Measurements from ENCODE around the gene BBS9.

Gene BBS9

GRCh38 chr7:33558549-33559323 lies 429.4 kb downstream of the BBS9 start:
- in situ Hi-C loops (cut with MboI; ENCODE audit: low pct_unique_long_range_greater_than_20kb, low sequenced_read_pairs, unreplicated experiment): no loop called here
- no peak for DNase-seq (ENCODE audit: low spot score)
- no peak for TF ChIP-seq CTCF (IDR thresholded peaks at IDR 0.05; ENCODE audit: extremely low read depth, insufficient read depth, missing control alignments)

GRCh38 chr7:33559324-33559710 lies 430.0 kb downstream of the BBS9 start:
- TF ChIP-seq CTCF (IDR thresholded peaks at IDR 0.05; ENCODE audit: extremely low read depth, insufficient read depth, missing control alignments): no peak
- DNase-seq (ENCODE audit: low spot score): no peak
- in situ Hi-C loops (cut with MboI; ENCODE audit: low pct_unique_long_range_greater_than_20kb, low sequenced_read_pairs, unreplicated experiment): no loop called here

- no peak for DNase-seq (ENCODE audit: low spot score)
- in situ Hi-C loops (cut with MboI; ENCODE audit: low pct_unique_long_range_greater_than_20kb, low sequenced_read_pairs, unreplicated experiment): no loop called here
- TF ChIP-seq CTCF (IDR thresholded peaks at IDR 0.05; ENCODE audit: extremely low read depth, insufficient read depth, missing control alignments): no peak
These were observed 433.6 kb downstream of the BBS9 start for GRCh38 chr7:33562996-33563395.

GRCh38 chr7:33563651-33564050 lies 434.3 kb downstream of the BBS9 start:
- no peak for TF ChIP-seq CTCF (IDR thresholded peaks at IDR 0.05; ENCODE audit: extremely low read depth, insufficient read depth, missing control alignments)
- no peak for DNase-seq (ENCODE audit: low spot score)
- in situ Hi-C loops (cut with MboI; ENCODE audit: low pct_unique_long_range_greater_than_20kb, low sequenced_read_pairs, unreplicated experiment): no loop called here

- no peak for DNase-seq (ENCODE audit: low spot score)
- TF ChIP-seq CTCF (IDR thresholded peaks at IDR 0.05; ENCODE audit: extremely low read depth, insufficient read depth, missing control alignments): no peak
- in situ Hi-C loops (cut with MboI; ENCODE audit: low pct_unique_long_range_greater_than_20kb, low sequenced_read_pairs, unreplicated experiment): no loop called here
These were observed 448.8 kb downstream of the BBS9 start for GRCh38 chr7:33578166-33578565.

- no peak for DNase-seq (ENCODE audit: low spot score)
- TF ChIP-seq CTCF (IDR thresholded peaks at IDR 0.05; ENCODE audit: extremely low read depth, insufficient read depth, missing control alignments): no peak
- in situ Hi-C loops (cut with MboI; ENCODE audit: low pct_unique_long_range_greater_than_20kb, low sequenced_read_pairs, unreplicated experiment): no loop called here
These were observed 449.7 kb downstream of the BBS9 start for GRCh38 chr7:33578881-33579672.
